Measurements from ENCODE around the gene ETNK1.

ETNK1 gene

DNA sequence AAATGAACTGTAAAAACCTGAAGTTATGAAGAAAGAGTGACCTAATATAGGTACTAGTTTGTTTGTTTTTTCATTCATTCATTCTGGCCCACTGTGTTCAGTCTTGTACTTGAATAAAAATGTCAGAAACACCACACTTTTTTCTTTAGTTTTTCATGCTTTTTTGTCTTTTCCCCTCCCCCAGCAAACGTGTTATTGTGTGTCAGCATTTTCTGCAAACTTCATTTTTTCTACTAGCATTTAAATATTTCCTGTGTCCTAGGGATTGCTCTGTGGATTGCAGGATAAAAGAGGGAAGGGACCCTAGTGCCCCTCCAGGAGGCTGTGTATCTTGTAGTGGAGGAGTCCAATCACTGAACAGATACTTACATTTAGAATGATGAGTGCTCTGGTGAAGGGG is 42.2 kb downstream of the ETNK1 start:
- DNase-seq (ENCODE audit: low read depth): no peak
- H3K4me3 ChIP-seq (ENCODE audit: low read length): no peak overlapping the region
- TF ChIP-seq, protein P1, sequence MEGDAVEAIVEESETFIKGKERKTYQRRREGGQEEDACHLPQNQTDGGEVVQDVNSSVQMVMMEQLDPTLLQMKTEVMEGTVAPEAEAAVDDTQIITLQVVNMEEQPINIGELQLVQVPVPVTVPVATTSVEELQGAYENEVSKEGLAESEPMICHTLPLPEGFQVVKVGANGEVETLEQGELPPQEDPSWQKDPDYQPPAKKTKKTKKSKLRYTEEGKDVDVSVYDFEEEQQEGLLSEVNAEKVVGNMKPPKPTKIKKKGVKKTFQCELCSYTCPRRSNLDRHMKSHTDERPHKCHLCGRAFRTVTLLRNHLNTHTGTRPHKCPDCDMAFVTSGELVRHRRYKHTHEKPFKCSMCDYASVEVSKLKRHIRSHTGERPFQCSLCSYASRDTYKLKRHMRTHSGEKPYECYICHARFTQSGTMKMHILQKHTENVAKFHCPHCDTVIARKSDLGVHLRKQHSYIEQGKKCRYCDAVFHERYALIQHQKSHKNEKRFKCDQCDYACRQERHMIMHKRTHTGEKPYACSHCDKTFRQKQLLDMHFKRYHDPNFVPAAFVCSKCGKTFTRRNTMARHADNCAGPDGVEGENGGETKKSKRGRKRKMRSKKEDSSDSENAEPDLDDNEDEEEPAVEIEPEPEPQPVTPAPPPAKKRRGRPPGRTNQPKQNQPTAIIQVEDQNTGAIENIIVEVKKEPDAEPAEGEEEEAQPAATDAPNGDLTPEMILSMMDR (IDR thresholded peaks at IDR 0.05; ENCODE audit: insufficient read depth, low read depth, low read length, missing control alignments): no peak

DNA sequence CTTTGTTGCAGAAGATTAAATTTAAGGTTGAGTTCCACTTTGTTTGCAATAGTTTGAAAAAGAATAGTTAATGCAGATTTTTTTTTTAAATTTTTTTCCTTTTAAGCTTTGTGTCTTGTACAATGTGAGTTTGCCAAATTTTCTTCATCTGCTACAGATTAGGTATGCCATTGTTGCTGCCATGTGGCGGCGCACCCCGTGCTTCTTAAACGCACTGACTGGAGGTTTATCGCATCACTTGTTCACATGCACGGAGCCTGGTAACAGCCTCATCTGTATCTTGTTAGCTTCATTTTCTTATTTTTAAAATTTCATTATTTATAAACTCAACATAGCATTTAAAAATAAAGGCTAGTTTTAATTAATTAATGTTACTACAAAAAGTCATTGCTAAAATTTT is 43.5 kb downstream of the ETNK1 start:
- no peak for DNase-seq (ENCODE audit: low read depth)
- no peak overlapping the region for H3K4me3 ChIP-seq (ENCODE audit: low read length)
- TF ChIP-seq, protein P1 (IDR thresholded peaks at IDR 0.05; ENCODE audit: insufficient read depth, low read depth, low read length, missing control alignments): no peak

DNA sequence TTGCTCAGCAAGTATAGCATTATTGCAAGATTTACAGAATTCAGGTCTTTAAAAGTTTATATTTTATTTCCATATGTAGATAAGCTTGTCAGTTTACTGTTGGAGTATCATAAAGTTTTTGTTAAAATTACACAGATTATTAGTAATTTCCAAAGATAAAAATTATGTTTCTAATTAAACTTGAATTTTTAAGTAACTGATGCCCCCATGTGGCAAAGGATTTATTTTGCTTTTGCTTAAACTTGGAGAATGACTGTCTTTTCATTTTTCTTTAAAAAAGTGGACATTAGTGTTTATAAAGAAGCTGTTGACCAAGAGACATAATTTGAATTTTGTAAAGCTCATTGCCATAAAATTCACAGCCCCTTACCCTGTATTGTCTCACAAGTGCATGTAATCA is 45.8 kb downstream of the ETNK1 start:
- H3K4me3 ChIP-seq (ENCODE audit: low read length): no peak overlapping the region
- DNase-seq (ENCODE audit: low read depth): no peak
- TF ChIP-seq, protein P1 (IDR thresholded peaks at IDR 0.05; ENCODE audit: insufficient read depth, low read depth, low read length, missing control alignments): no peak

DNA sequence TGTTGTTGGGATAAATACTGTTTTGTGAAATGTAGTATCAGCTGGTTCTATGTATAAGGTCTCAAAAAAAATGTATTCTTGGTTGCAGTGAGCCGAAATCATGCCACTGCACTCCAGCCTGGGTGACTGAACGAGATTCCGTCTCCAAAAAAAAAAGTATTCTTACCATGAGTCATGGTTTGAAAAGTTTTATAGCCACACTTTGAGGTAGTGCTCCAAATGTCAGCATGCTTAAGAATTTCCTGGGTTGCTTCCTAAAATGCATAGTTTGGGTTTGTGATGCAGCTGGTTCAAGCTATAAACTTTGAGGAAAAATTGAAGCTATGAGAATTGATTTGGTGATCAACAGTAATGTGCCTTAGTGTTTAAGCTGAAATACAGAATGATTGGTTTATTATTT is 48.0 kb downstream of the ETNK1 start:
- TF ChIP-seq, protein P1 (IDR thresholded peaks at IDR 0.05; ENCODE audit: insufficient read depth, low read depth, low read length, missing control alignments): no peak
- DNase-seq (ENCODE audit: low read depth): no peak
- no peak overlapping the region for H3K4me3 ChIP-seq (ENCODE audit: low read length)

DNA sequence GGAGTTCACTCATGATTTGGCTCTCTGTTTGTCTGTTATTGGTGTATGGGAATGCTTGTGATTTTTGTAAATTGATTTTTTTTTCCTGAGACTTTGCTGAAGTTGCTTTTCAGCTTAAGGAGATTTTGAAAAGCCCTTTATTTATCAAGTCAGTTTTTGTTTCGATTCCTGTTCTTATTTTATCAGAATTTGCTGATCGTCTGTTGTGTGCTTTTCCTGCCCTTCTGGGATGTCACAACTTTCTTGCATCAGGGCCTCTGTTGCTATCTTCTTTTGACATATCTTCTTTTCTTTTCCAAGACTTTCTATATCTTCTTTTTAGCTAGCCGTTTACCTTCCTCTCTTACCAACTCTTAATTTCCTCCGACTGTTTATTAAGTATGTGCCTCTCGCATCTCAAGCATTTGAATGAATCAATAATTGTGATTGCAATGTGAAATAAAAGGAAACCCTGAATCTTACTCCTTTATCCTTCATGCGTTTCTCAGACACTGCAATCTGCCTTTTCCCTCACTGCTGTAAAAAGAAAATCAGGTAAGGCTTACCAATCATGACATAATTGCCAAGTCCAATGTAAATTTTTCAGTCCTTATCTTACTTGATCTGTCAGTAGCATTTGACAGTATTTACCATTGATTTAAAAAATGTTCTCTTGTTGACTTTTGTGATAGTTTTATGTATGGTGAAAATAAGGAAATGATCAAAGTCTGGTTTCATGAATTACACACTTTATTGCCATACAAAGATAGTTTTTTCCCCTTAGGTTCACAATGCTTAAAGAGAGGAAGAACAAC is 53.0 kb downstream of the ETNK1 start:
- TF ChIP-seq, protein P1 (IDR thresholded peaks at IDR 0.05; ENCODE audit: insufficient read depth, low read depth, low read length, missing control alignments): no peak
- DNase-seq (ENCODE audit: low read depth): no peak
- no peak overlapping the region for H3K4me3 ChIP-seq (ENCODE audit: low read length)

DNA sequence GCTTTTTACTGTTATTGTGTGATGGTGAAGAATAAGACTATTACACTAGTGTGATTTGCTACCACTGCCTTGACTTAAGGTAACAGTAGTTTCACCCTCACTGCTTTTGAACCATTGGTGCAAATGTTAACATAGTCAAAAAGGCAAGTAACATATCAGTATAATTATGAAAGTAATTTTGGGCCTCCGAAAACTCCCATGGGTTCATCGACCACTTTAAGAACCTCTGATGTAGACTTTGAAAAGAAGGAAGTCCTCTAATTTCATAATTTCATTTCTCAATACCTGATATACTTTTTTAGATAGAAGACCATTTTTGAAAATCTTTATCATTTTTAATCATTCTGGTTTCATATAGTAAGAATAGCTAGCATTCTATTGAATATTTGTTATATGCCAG is 57.7 kb downstream of the ETNK1 start:
- H3K4me3 ChIP-seq (ENCODE audit: low read length): no peak overlapping the region
- TF ChIP-seq, protein P1 (IDR thresholded peaks at IDR 0.05; ENCODE audit: insufficient read depth, low read depth, low read length, missing control alignments): no peak
- no peak for DNase-seq (ENCODE audit: low read depth)

DNA sequence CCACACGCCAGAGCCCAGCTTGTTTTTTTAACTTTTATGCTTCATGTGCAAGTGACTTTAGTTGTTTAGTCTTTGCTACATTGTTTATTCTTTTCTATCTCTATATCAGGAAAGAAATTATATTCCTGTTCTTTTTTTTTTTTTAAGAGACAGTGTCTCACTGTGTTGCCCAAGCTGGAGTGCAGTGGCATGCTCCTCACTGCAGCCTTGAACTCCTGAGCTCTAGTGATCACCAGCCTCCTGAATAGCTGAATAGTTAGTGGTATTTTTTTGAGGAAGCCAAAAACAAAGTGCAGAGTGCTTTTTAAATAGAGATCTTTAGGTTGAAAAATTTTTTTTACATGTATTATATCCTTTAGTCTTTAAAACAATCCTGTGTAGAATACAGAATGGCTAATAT is 58.2 kb downstream of the ETNK1 start:
- TF ChIP-seq, protein P1 (IDR thresholded peaks at IDR 0.05; ENCODE audit: insufficient read depth, low read depth, low read length, missing control alignments): no peak

More for the DNA sequence above, 58.2 kb downstream of the ETNK1 start:
- DNase-seq (ENCODE audit: low read depth): no peak
- H3K4me3 ChIP-seq (ENCODE audit: low read length): no peak overlapping the region

All from epithelial cell of esophagus (primary cell).